HG03575 (cell line): ENCODE results near the gene CDC26.
"Not testable (repeated sequence)": the region's sequence is repeated elsewhere in the genome, so short reads cannot be mapped to it uniquely, and the experiment has no call there.

Experiments used
- ATAC-seq: cut with Tn5 transposase; IDR thresholded peaks from one replicate; pipeline ENCODE4 v1.9.1; 2021; ENCODE audit not compliant: unreplicated experiment, insufficient number of reproducible peaks, low FRiP score; ENCODE audit errors: extremely low read depth

The CDC26 gene

DNA sequence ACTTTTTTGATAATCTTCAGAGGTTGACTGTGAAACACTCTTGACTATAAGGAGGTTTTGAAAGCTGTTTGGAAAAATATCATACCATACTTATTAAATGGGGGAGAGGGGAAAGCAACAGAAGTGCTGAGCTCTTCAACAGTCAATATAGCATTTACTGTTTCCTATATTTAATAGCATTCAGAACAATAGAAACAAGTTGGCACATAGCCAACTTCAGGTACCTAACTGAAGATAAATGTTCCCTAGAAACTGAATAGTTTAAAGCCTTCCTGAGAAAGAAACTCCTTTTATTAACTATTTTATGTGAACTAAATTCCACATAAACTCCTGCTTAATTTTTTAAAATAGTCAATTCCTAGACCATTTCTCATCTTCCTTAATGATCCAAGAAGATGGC, 27.7 kb downstream of the CDC26 start:
- ATAC-seq, result no peak

- ATAC-seq, result no peak
These were observed 28.4 kb downstream of the CDC26 start for GRCh38 chr9:113246928-113247327.

DNA sequence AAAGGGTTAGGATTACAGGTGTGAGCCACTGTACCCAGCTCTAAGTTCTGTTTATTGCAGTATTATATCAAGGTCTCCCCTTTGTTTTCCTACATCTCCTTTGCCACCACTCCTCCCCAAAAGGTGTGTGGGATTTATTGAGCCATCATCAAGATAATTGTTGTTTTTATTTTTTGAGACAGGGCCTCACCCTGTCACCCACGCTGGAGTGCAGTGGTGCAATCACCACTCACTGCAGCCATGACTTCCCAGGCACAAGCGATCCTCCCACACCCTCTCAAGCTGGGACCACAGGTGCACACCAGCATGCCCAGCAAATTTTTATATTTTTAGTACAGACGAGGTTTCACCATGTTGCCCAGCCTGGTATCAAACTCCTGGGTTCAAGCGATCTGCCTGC, 29.5 kb downstream of the CDC26 start:
- ATAC-seq, result no peak

GRCh38 chr9:113244556-113244955, 30.8 kb downstream of the CDC26 start:
- no peak for ATAC-seq

- no peak for ATAC-seq
These were observed 34.2 kb downstream of the CDC26 start for GRCh38 chr9:113241161-113241560.

GRCh38 chr9:113238859-113239232, 36.5 kb downstream of the CDC26 start:
- ATAC-seq, result no peak

GRCh38 chr9:113238202-113238858, 37.0 kb downstream of the CDC26 start:
- no peak for ATAC-seq

DNA sequence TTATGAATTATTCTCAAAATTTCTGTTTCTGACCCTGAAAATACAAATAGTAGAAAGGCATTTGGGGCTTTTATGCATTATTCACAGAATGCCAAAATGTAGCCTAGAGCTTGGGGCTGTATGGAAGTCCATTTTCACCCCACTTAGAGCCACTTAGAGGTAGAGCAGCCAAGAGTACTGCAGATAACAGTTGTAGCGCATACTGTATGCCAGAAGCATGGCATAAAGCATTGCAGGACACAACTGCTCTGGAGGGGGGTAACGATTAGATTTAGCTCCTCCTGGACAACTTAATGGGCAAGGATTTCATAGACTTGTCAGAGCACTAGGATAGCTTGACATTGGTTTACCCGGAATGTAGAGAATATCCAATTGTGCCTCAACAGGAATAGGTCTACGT, 38.3 kb downstream of the CDC26 start:
- no peak for ATAC-seq

DNA sequence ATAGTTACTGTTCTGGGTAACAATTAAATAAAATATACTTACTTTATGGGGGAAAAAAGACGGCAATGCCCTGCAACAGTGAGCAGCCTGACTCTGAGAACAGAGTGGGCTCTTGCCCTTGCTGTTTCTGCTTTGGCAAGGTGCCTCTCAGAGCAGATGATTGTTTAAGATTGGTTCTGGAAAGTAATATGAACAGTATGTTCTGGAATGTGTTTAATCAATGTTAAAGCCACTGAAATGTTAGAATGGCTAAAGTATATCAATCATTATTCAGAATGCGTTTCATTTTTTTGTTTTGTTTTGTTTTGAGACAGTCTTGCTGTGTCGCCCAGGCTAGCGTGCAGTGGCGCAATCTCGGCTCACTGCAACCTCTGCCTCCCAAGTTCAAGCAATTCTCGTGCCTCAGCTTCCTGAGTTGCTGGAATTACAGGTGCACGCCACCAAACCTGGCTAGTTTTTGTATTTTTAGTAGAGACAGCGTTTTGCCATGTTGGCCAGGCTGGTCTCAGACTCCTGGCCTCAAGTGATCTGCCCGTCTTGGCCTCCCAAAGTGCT, 39.6 kb downstream of the CDC26 start:
- ATAC-seq, result not testable (repeated sequence)

- no peak for ATAC-seq
These were observed 43.7 kb downstream of the CDC26 start for GRCh38 chr9:113231701-113232100.

- ATAC-seq, result no peak
These were observed 47.2 kb downstream of the CDC26 start for GRCh38 chr9:113228130-113228665.

GRCh38 chr9:113227436-113227835, 47.9 kb downstream of the CDC26 start:
- ATAC-seq, result no peak

DNA sequence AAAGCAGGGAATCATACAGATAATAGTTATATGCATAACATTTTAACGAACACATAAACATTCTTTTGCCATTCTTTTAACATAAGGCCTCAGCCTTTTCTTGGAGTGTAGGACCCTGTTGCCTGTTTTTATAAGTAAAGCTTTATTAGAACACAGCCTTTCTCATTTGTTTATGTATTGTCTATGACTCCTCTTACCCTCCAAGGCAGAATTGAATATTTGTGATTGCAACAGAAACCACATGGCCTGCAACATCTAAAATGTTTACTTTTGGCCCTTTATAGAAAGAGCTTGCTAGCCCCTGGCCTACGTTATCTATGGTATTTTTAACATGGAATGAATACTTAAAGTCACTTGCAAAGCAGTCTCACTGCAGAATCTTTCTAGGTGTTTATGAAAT, 51.4 kb downstream of the CDC26 start:
- ATAC-seq, result no peak

GRCh38 chr9:113222482-113222841, 52.9 kb downstream of the CDC26 start:
- no peak for ATAC-seq

- ATAC-seq, result no peak
These were observed 53.4 kb downstream of the CDC26 start for GRCh38 chr9:113221800-113222481.

GRCh38 chr9:113221003-113221799, 54.2 kb downstream of the CDC26 start, which contains the start of the genes FKBP15 and SLC31A1:
Gene FKBP15 (minus strand): TSS chr9:113221277. CDS start chr9:113221243, 34 bp downstream.
Gene SLC31A1 (plus strand): TSS chr9:113221544. CDS start chr9:113256149, 34,605 bp downstream.
- ATAC-seq, result peak; percentile 63

DNA sequence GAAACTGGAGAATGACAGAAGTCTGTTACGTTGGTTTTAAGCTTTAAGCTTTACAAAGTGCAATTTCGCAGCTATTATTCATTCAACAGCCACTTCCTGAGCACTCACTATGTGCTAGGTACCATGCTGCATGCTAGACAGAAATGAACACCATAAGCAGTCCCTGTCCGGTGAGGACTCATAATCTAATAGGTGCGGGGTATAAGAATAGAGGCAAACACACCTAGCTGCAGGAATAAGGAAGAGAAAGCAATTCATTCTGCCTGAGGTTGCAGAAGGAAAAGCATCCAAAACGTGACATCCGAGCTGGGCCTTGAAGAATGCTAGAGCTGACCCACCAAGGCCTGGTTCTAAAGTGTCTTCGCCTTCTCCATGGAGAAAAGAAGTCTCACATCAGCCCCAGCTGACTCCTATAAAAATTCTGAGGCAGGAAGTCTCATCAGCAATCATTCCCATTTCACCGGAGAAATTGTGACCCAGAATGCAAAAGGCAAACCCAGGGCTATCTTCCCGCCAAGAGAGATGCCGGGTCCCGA, 54.8 kb downstream of the CDC26 start:
- no peak for ATAC-seq

DNA sequence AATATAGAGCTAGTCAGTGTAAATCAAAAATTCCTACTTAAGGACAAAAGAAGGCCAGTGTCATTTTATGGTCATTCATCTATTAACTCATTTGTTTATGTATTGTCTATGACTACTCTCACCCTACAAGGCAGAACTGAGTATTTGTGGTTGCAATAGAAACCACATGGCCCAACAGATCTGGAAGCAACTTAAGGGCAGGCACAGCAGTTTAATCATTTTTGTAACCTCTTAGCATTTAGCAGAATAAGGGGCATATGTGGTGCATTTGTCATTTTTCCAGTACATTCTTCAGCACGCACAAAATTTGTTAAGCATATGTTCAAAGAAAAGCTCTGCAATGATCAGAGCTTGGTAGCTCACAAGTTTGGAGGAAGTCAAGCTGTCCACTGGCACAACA, 55.4 kb downstream of the CDC26 start:
- ATAC-seq, result peak; percentile 44
